Uterus (tissue), 2 donors: ENCODE data around the gene MAD1L1.

Experiments
- CTCF ChIP-seq, 4 experiments: fragments of 200-600 bp in 2 of 4; fragments of 450-650 bp in 2 of 4; sonication (generic) in 2 of 4; IDR thresholded peaks; one replicate each; pipeline ENCODE4 v1.5.1; 2016 to 2019; ENCODE audit warnings: antibody characterized with exemption in 4 of 4, mild to moderate bottlenecking in 2 of 4, moderate library complexity in 1 of 4
- POLR2A ChIP-seq, 2 donors: fragments of 450-650 bp; IDR thresholded peaks; one replicate each; pipeline ENCODE4 v1.6.1; 2016; ENCODE audit warnings: antibody characterized with exemption in 2 of 2, mild to moderate bottlenecking in 1 of 2, moderate library complexity in 1 of 2

- TF ChIP-seq POLR2A (IDR thresholded peaks at IDR 0.05): no peak
- TF ChIP-seq CTCF (IDR thresholded peaks at IDR 0.05): no peak
Observed at GRCh38 chr7:1769286-1770200, 463.2 kb downstream of the MAD1L1 start.
